Activated T-cell treated with anti-CD3 and anti-CD28 coated beads for 48 hours (primary cell): Measurements from ENCODE around the gene PRKG2.

Experiments used
- DNase-seq: peaks from one replicate; pipeline ENCODE4 v3.0.0-alpha.2; 2020; ENCODE audit warnings: low read depth

The PRKG2 gene

GRCh38 chr4:81215931-81216330 is 909 bp upstream of the PRKG2 start:
- DNase-seq = no peak

- no peak for DNase-seq
Measured at GRCh38 chr4:81214144-81214880, 710 bp downstream of the PRKG2 start.

- DNase-seq = no peak
Measured at GRCh38 chr4:81213671-81214070, 1.4 kb downstream of the PRKG2 start.

- DNase-seq = no peak
Measured at GRCh38 chr4:81211956-81212355, 3.1 kb downstream of the PRKG2 start.

GRCh38 chr4:81207828-81208227 is 7.2 kb downstream of the PRKG2 start:
- no peak for DNase-seq

GRCh38 chr4:81205302-81205701 is 9.7 kb downstream of the PRKG2 start:
- no peak for DNase-seq

- no peak for DNase-seq
Measured at GRCh38 chr4:81204571-81204970, 10.5 kb downstream of the PRKG2 start.

- no peak for DNase-seq
Measured at GRCh38 chr4:81199831-81200230, 15.2 kb downstream of the PRKG2 start.

GRCh38 chr4:81198609-81199008 is 16.4 kb downstream of the PRKG2 start:
- no peak for DNase-seq

GRCh38 chr4:81197864-81198524 is 17.0 kb downstream of the PRKG2 start:
- DNase-seq = no peak

GRCh38 chr4:81196126-81196650 is 18.8 kb downstream of the PRKG2 start:
- no peak for DNase-seq

GRCh38 chr4:81195475-81195874 is 19.5 kb downstream of the PRKG2 start:
- no peak for DNase-seq

- no peak for DNase-seq
Measured at GRCh38 chr4:81194286-81194685, 20.7 kb downstream of the PRKG2 start.

- DNase-seq = no peak
Measured at GRCh38 chr4:81180916-81181315, 34.1 kb downstream of the PRKG2 start.

GRCh38 chr4:81179326-81179725 is 35.7 kb downstream of the PRKG2 start:
- no peak for DNase-seq

- no peak for DNase-seq
Measured at GRCh38 chr4:81173213-81173612, 41.8 kb downstream of the PRKG2 start.

- no peak for DNase-seq
Measured at GRCh38 chr4:81166458-81167160, 48.4 kb downstream of the PRKG2 start.

- no peak for DNase-seq
Measured at GRCh38 chr4:81165861-81166430, 49.1 kb downstream of the PRKG2 start.

- peak; percentile 12 for DNase-seq
Measured at GRCh38 chr4:81164623-81165416, 50.2 kb downstream of the PRKG2 start.

- no peak for DNase-seq
Measured at GRCh38 chr4:81164126-81164525, 50.9 kb downstream of the PRKG2 start.

- no peak for DNase-seq
Measured at GRCh38 chr4:81162752-81163458, 52.1 kb downstream of the PRKG2 start.
